Measurements from ENCODE around the gene NT5C3B.
A peak's percentile ranks its signal among the peaks of the same experiment; 100 is the strongest.
"Not testable (repeated sequence)": the region's sequence is repeated elsewhere in the genome, so short reads cannot be mapped to it uniquely, and the experiment has no call there.

The NT5C3B gene

DNA sequence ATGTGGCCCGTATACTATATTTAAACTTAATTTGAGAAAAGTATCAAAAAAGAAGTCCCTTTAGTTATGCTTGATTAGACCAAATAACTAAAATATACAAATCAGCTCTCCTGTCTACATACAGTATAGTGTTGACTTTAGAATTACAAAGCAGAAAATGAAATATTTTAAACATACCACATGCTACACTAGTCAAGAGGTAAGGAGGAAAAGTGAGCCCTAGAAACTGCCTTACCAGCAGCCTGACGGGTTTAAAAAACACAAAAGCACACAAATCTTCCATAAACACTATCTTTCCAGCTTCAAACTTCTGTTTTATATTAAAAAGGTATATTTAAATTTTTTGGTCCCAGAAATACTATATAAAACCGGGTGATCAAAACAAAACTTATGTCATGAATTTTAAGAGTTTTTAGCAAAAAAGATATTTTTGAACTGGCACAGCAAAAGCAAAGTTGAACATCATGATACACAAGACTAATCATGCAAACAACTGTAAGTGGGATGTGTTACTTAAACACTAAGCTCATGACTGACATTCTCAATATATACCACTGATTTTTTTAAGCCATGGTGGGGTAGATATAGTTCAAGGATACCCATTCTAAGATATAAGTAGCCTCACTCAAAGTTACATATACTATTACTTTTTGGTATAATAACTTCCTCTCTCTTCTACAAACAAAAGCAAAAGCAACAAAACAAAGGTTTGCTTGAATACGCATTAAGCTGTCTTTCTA lies 13.4 kb upstream of the NT5C3B start:
- Histone ChIP-seq H3K9ac (ENCODE audit: low read length) (peak overlapping the region; percentile 11; the same call in 1 of the 2 replicates), H3K4me1 (ENCODE audit: insufficient read depth, low read length, severe bottlenecking) (peaks cover 28% of the 10 kb centered on the region), H3F3A (ENCODE audit: insufficient read depth, low read length) (no peaks in the 10 kb centered on the region), H3K79me2 (ENCODE audit: insufficient read depth, low read length) (peaks cover 16% of the 10 kb centered on the region), H2AFZ (ENCODE audit: low read length) (no peak overlapping the region), H3K9me2 (ENCODE audit: low read depth, low read length) (no peaks in the 10 kb centered on the region), H3K4me2 (ENCODE audit: low read length) (peak overlapping the region; percentile 21; the same call in 1 of the 2 replicates), H3K27ac (ENCODE audit: low read depth, low read length, poor library complexity, severe bottlenecking) (no peak overlapping the region), H3K36me3 (ENCODE audit: insufficient read depth, low read length) (peaks cover 42% of the 10 kb centered on the region), H3K27me3 (ENCODE audit: insufficient read depth, low read length) (no peaks in the 10 kb centered on the region), H4K20me1 (ENCODE audit: insufficient read depth, low read length) (peaks cover 4% of the 10 kb centered on the region; the same call in 1 of the 2 replicates), H3K4me3 (ENCODE audit: low read depth, low read length, poor library complexity, severe bottlenecking) (no peak overlapping the region), H3K9me3 (ENCODE audit: low read length) (no peaks in the 10 kb centered on the region)
- no peak for TF ChIP-seq EZH2 (IDR thresholded peaks at IDR 0.05; ENCODE audit: borderline replicate concordance, low read length)
- TF ChIP-seq, protein P1, sequence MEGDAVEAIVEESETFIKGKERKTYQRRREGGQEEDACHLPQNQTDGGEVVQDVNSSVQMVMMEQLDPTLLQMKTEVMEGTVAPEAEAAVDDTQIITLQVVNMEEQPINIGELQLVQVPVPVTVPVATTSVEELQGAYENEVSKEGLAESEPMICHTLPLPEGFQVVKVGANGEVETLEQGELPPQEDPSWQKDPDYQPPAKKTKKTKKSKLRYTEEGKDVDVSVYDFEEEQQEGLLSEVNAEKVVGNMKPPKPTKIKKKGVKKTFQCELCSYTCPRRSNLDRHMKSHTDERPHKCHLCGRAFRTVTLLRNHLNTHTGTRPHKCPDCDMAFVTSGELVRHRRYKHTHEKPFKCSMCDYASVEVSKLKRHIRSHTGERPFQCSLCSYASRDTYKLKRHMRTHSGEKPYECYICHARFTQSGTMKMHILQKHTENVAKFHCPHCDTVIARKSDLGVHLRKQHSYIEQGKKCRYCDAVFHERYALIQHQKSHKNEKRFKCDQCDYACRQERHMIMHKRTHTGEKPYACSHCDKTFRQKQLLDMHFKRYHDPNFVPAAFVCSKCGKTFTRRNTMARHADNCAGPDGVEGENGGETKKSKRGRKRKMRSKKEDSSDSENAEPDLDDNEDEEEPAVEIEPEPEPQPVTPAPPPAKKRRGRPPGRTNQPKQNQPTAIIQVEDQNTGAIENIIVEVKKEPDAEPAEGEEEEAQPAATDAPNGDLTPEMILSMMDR (IDR thresholded peaks at IDR 0.05; ENCODE audit: low read length): no peak

DNA sequence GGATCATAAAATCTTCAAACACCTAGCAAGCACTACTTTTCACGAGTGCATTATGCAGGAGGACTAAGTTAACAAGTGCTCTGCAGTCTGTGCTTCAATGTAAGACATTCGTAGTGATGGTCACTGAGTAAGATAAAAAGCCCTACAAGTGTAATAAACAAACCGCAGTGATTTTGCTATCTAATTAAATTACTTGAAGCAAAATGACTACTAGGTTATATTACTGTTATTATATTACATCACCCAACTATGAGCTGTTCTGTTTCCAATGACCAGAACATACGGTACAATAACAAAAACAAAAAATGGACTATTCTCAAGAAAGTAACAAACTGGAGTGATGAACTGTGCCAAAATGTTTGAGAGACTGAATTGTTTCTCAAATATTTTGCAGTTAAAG lies 12.8 kb upstream of the NT5C3B start:
- Histone ChIP-seq H2AFZ (ENCODE audit: low read length) (no peak overlapping the region), H3K4me2 (ENCODE audit: low read length) (no peak overlapping the region), H3K9me2 (ENCODE audit: low read depth, low read length) (no peaks in the 10 kb centered on the region), H3K4me1 (ENCODE audit: insufficient read depth, low read length, severe bottlenecking) (peaks cover 28% of the 10 kb centered on the region), H3F3A (ENCODE audit: insufficient read depth, low read length) (no peaks in the 10 kb centered on the region), H3K36me3 (ENCODE audit: insufficient read depth, low read length) (peaks cover 36% of the 10 kb centered on the region), H3K27ac (ENCODE audit: low read depth, low read length, poor library complexity, severe bottlenecking) (no peak overlapping the region), H3K79me2 (ENCODE audit: insufficient read depth, low read length) (peaks cover 16% of the 10 kb centered on the region), H3K27me3 (ENCODE audit: insufficient read depth, low read length) (no peaks in the 10 kb centered on the region), H4K20me1 (ENCODE audit: insufficient read depth, low read length) (peaks cover 4% of the 10 kb centered on the region; the same call in 1 of the 2 replicates), H3K4me3 (ENCODE audit: low read depth, low read length, poor library complexity, severe bottlenecking) (no peak overlapping the region), H3K9me3 (ENCODE audit: low read length) (no peaks in the 10 kb centered on the region), H3K9ac (ENCODE audit: low read length) (no peak overlapping the region)
- TF ChIP-seq EZH2 (IDR thresholded peaks at IDR 0.05; ENCODE audit: borderline replicate concordance, low read length): no peak
- TF ChIP-seq, protein P1 (IDR thresholded peaks at IDR 0.05; ENCODE audit: low read length): no peak

DNA sequence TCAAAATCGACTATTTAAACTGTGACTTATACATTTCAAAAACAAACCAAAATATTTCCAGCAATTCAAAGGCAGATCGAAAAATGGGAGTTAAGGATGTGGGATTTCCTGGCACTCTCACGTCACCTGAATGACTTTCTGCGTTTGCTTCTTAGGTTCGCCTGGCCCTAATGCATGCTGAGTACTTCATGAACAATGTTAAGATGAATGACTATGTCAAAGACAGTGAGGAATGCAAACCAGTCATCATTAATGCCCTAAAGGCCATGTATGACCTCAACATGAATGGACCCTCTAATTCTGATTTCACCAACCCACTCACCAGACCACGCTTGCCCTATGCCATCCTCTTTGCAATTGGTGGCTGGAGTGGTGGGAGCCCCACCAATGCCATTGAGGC lies 8.9 kb upstream of the NT5C3B start:
- TF ChIP-seq, protein P1 (IDR thresholded peaks at IDR 0.05; ENCODE audit: low read length): no peak
- no peak for TF ChIP-seq EZH2 (IDR thresholded peaks at IDR 0.05; ENCODE audit: borderline replicate concordance, low read length)
- Histone ChIP-seq H3K4me1 (ENCODE audit: insufficient read depth, low read length, severe bottlenecking) (peaks cover 9% of the 10 kb centered on the region), H3K9me2 (ENCODE audit: low read depth, low read length) (no peaks in the 10 kb centered on the region), H3K79me2 (ENCODE audit: insufficient read depth, low read length) (peaks cover under 1% of the 10 kb centered on the region; the same call in 1 of the 2 replicates), H3K36me3 (ENCODE audit: insufficient read depth, low read length) (peaks cover 11% of the 10 kb centered on the region; the same call in 1 of the 2 replicates), H3K4me3 (ENCODE audit: low read depth, low read length, poor library complexity, severe bottlenecking) (no peak overlapping the region), H4K20me1 (ENCODE audit: insufficient read depth, low read length) (peaks cover 4% of the 10 kb centered on the region; the same call in 1 of the 2 replicates), H3K9me3 (ENCODE audit: low read length) (no peaks in the 10 kb centered on the region), H2AFZ (ENCODE audit: low read length) (no peak overlapping the region), H3K4me2 (ENCODE audit: low read length) (no peak overlapping the region), H3K27me3 (ENCODE audit: insufficient read depth, low read length) (no peaks in the 10 kb centered on the region), H3K27ac (ENCODE audit: low read depth, low read length, poor library complexity, severe bottlenecking) (no peak overlapping the region), H3F3A (ENCODE audit: insufficient read depth, low read length) (no peaks in the 10 kb centered on the region), H3K9ac (ENCODE audit: low read length) (no peak overlapping the region)

DNA sequence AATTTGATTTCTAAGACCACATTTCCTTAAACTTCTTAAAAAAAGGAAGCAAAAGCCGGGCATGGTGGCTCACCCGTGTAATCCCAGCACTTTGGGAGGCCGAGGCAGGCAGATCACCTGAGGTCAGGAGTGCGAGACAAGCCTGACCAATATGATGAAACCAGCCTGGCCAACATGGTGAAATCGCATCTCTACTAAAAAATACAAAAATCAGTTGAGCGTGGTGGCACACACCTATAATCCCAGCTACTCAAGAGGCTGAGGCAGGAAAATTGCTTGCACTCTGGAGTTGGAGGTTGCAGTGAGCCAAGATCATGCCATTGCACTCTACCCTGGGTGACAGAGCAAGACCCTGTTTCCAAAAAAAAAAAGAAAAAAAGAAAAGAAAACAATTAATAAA lies 4.7 kb upstream of the NT5C3B start:
- not testable (repeated sequence) for H3K9me3 ChIP-seq (ENCODE audit: low read length); H3K4me1 ChIP-seq (ENCODE audit: insufficient read depth, low read length, severe bottlenecking); H2AFZ ChIP-seq (ENCODE audit: low read length); H3K4me3 ChIP-seq (ENCODE audit: low read depth, low read length, poor library complexity, severe bottlenecking); H3K9ac ChIP-seq (ENCODE audit: low read length); H3K36me3 ChIP-seq (ENCODE audit: insufficient read depth, low read length); H3K4me2 ChIP-seq (ENCODE audit: low read length); H3K27me3 ChIP-seq (ENCODE audit: insufficient read depth, low read length); H3K27ac ChIP-seq (ENCODE audit: low read depth, low read length, poor library complexity, severe bottlenecking); H4K20me1 ChIP-seq (ENCODE audit: insufficient read depth, low read length); H3K79me2 ChIP-seq (ENCODE audit: insufficient read depth, low read length); H3K9me2 ChIP-seq (ENCODE audit: low read depth, low read length); H3F3A ChIP-seq (ENCODE audit: insufficient read depth, low read length)

DNA sequence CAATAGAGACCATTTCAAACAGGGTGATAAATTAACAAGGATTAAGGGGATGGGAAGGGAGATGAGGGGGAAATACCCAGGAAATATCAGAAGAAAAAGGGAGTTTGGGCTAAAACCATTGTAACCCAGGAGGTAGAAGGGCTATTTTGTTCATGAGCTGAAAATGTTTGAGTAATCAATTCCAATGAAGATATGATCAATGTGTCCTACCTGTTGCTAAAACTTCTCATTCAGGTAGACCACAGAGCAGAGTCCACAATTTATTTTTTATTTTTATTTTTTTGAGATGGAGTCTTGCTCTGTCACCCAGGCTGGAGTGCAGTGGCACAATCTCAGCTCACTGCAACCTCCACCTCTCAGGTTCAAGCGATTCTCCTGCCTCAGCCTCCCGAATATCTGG lies 3.4 kb upstream of the NT5C3B start:
- not testable (repeated sequence) for H4K20me1 ChIP-seq (ENCODE audit: insufficient read depth, low read length); H3K27ac ChIP-seq (ENCODE audit: low read depth, low read length, poor library complexity, severe bottlenecking); H3K79me2 ChIP-seq (ENCODE audit: insufficient read depth, low read length); H3K27me3 ChIP-seq (ENCODE audit: insufficient read depth, low read length); H3K9me2 ChIP-seq (ENCODE audit: low read depth, low read length); H3K36me3 ChIP-seq (ENCODE audit: insufficient read depth, low read length); H3K9ac ChIP-seq (ENCODE audit: low read length); H3F3A ChIP-seq (ENCODE audit: insufficient read depth, low read length); H3K4me3 ChIP-seq (ENCODE audit: low read depth, low read length, poor library complexity, severe bottlenecking); H2AFZ ChIP-seq (ENCODE audit: low read length); H3K4me2 ChIP-seq (ENCODE audit: low read length); H3K9me3 ChIP-seq (ENCODE audit: low read length)
- peaks cover 16% of the 10 kb centered on the region for H3K4me1 ChIP-seq (ENCODE audit: insufficient read depth, low read length, severe bottlenecking)

Data from OCI-LY1 (cell line).